Spinal cord (tissue), 10 donors: ENCODE results near the gene RELL1. TPM values are rescaled to one million over a fixed set of nuclear protein-coding genes. Genes with fewer than 3 reads are reported as not detected.
A peak's percentile ranks its signal among the peaks of the same experiment; 100 is the strongest.
"Not testable (repeated sequence)": the region's sequence is repeated elsewhere in the genome, so short reads cannot be mapped to it uniquely, and the experiment has no call there.

Source experiments
- DNase-seq, 6 donors: peaks; one replicate each; pipeline versions ENCODE4 v3.0.0 to v3.0.0-alpha.2; 2013 to 2015; ENCODE audit warnings: low spot score in 6 of 6, low read depth in 4 of 6
- H3K27ac ChIP-seq: one replicate; pipeline ENCODE4 v1.5.1; 2013; ENCODE audit warnings: low read depth, low read length, control low read depth
- H3K27me3 ChIP-seq: one replicate; pipeline ENCODE4 v1.6.1; 2013; ENCODE audit warnings: low read length; ENCODE audit not compliant: control insufficient read depth, insufficient read depth
- H3K36me3 ChIP-seq: one replicate; pipeline ENCODE4 v1.6.1; 2013; ENCODE audit warnings: low read length; ENCODE audit not compliant: control insufficient read depth, insufficient read depth
- H3K4me1 ChIP-seq: one replicate; pipeline ENCODE4 v1.6.1; 2013; ENCODE audit warnings: low read length; ENCODE audit not compliant: control insufficient read depth, insufficient read depth
- H3K4me3 ChIP-seq: one replicate; pipeline ENCODE4 v1.5.1; 2013; ENCODE audit warnings: low read depth, low read length, control low read depth
- H3K9me3 ChIP-seq: one replicate; pipeline ENCODE4 v1.6.1; 2013; ENCODE audit warnings: low read length; ENCODE audit not compliant: control insufficient read depth, insufficient read depth
- whole genome bisulfite sequencing: methylation state at CpG from one replicate; pipeline ENCODE4 v1.1.5; 2013; ENCODE audit warnings: missing lambda C conversion rate; ENCODE audit not compliant: insufficient coverage; 5-methylcytosine and 5-hydroxymethylcytosine counted together
- polyA plus RNA-seq, 2 donors: library from polyadenylated mRNA; unstranded; fragments of 120-200 nt; gene quantifications; one replicate each; pipeline ENCODE4 v1.2.1, GENCODE V29; 2013; ENCODE audit not compliant: insufficient read length in 2 of 2
- total RNA-seq, 2 donors: library from RNA; depleted of rRNA in 1 of 2; stranded (reverse); fragments of 120-200 nt in 1 of 2; fragments of >200 nt in 1 of 2; gene quantifications; one replicate each; pipeline versions ENCODE4 v1.2.3 to v1.2.4, GENCODE V29; 2013 to 2014
- donor health status: healthy.

RELL1 gene
- total and polyA plus RNA-seq, 4 donors = 14.9 to 61.6 (median 32.4) TPM

DNA sequence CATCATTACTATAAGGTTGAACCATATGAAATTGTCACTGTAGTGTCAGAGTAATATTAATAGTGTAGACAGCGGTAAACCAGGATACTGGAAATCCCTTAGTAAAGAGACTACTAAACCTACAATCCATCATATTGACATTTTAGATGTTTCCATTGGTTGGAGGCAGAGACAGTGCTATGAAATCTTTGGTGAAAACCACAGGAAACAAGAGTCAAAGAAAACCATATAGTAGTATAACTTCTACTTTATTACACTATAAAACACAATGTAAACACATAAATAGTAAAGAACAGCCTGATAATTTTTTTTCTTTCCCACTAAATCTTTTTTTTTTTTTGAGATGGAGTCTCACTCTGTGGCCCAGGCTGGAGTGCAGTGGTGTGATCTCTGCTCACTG lies 15.9 kb downstream of the RELL1 start:
- Histone ChIP-seq H3K4me1 (peaks cover 7% of the 10 kb centered on the region), H3K27me3 (no peaks in the 10 kb centered on the region), H3K9me3 (peaks cover 2% of the 10 kb centered on the region), H3K27ac (no peak overlapping the region), H3K4me3 (no peak overlapping the region), H3K36me3 (no peaks in the 10 kb centered on the region)
- DNase-seq = no peak
- WGBS = no CpG with 5 or more reads among the region's 1 CpG

- not testable (repeated sequence) for H3K4me3 ChIP-seq, H3K9me3 ChIP-seq, H3K4me1 ChIP-seq, DNase-seq, H3K36me3 ChIP-seq, H3K27ac ChIP-seq, H3K27me3 ChIP-seq
- WGBS = no CpG with 5 or more reads among the region's 26 CpGs
Measured at GRCh38 chr4:37669124-37669523, 17.1 kb downstream of the RELL1 start.

GRCh38 chr4:37667197-37668100 lies 18.7 kb downstream of the RELL1 start:
- Histone ChIP-seq H3K27ac (peak overlapping the region; percentile 33), H3K27me3 (no peaks in the 10 kb centered on the region), H3K9me3 (peaks cover 2% of the 10 kb centered on the region), H3K4me1 (peaks cover 14% of the 10 kb centered on the region), H3K36me3 (no peaks in the 10 kb centered on the region), H3K4me3 (no peak overlapping the region)
- no peak for DNase-seq
- no CpG with 5 or more reads among the region's 2 CpGs for WGBS

- 58% methylated on average over 4 of the region's 6 CpGs for WGBS
- Histone ChIP-seq H3K9me3 (peaks cover under 1% of the 10 kb centered on the region), H3K36me3 (no peaks in the 10 kb centered on the region), H3K27ac (no peak overlapping the region), H3K4me1 (peaks cover 14% of the 10 kb centered on the region), H3K4me3 (no peak overlapping the region), H3K27me3 (no peaks in the 10 kb centered on the region)
- no peak for DNase-seq
Measured at GRCh38 chr4:37666625-37667071, 19.5 kb downstream of the RELL1 start.

GRCh38 chr4:37665333-37666320 lies 20.5 kb downstream of the RELL1 start:
- no peak for DNase-seq
- Histone ChIP-seq H3K4me3 (no peak overlapping the region), H3K27ac (peak overlapping the region; percentile 50), H3K4me1 (peaks cover 14% of the 10 kb centered on the region), H3K9me3 (no peaks in the 10 kb centered on the region), H3K27me3 (no peaks in the 10 kb centered on the region), H3K36me3 (no peaks in the 10 kb centered on the region)
- 58% methylated on average over 5 of the region's 10 CpGs for WGBS

- Histone ChIP-seq H3K36me3 (no peaks in the 10 kb centered on the region), H3K27ac (peak overlapping the region; percentile 11), H3K4me1 (peaks cover 14% of the 10 kb centered on the region), H3K4me3 (no peak overlapping the region), H3K27me3 (no peaks in the 10 kb centered on the region), H3K9me3 (no peaks in the 10 kb centered on the region)
- 67% methylated on average over 1 of the region's 5 CpGs for WGBS
- DNase-seq = no peak
Measured at GRCh38 chr4:37664696-37665095, 21.5 kb downstream of the RELL1 start.

DNA sequence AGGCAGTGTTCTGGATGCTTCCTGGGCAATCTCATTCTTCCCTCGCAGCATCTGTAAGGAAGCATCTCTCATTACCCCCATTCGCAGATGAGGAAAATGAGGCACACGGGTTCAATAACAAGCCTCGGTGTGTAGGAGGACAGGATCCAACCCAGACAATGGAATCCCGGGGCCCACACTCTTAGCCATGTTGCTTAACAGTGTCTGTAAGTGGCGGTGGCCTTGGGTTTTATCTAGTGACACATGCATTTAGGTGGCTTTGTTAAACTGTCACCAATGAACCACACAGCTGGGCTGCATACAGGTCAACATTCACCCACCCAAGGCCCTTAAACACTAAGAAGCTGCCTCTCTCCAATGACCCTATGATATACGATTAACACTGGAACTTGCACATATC lies 22.6 kb downstream of the RELL1 start:
- Histone ChIP-seq H3K27ac (no peak overlapping the region), H3K9me3 (no peaks in the 10 kb centered on the region), H3K4me1 (peaks cover 14% of the 10 kb centered on the region), H3K4me3 (no peak overlapping the region), H3K27me3 (no peaks in the 10 kb centered on the region), H3K36me3 (no peaks in the 10 kb centered on the region)
- WGBS = 70% methylated on average over 4 of the region's 7 CpGs
- DNase-seq = no peak

GRCh38 chr4:37662861-37663390 lies 23.2 kb downstream of the RELL1 start:
- no CpG with 5 or more reads among the region's 5 CpGs for WGBS
- Histone ChIP-seq H3K27me3 (no peaks in the 10 kb centered on the region), H3K9me3 (no peaks in the 10 kb centered on the region), H3K4me3 (no peak overlapping the region), H3K4me1 (peaks cover 14% of the 10 kb centered on the region), H3K36me3 (no peaks in the 10 kb centered on the region), H3K27ac (no peak overlapping the region)
- DNase-seq = no peak

DNA sequence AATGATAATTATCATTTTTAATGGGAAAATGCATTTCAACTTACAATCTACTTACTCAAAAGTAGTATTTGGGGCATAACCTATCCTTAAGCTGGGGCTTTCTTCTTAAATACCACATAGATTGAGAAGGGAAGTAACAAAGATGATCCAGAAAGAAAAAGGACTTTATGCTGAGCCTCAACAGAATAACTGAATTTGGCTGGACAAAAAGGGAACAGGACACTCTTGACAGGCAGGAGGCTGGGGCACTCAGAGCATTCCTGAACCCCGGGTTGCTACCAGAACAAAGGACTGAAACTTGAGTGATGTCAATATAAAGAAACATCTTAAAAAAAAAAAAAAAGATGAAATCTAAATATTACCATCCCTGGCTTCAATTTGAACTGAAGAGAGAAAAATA lies 23.9 kb downstream of the RELL1 start:
- no peaks in the 10 kb centered on the region for H3K36me3 ChIP-seq
- no peak overlapping the region for H3K4me3 ChIP-seq
- DNase-seq = no peak
- no CpG with 5 or more reads among the region's 1 CpG for whole genome bisulfite sequencing
- no peak overlapping the region for H3K27ac ChIP-seq
- no peaks in the 10 kb centered on the region for H3K9me3 ChIP-seq
- peaks cover 14% of the 10 kb centered on the region for H3K4me1 ChIP-seq
- no peaks in the 10 kb centered on the region for H3K27me3 ChIP-seq
